Neural progenitor cell (in vitro differentiated cells): ENCODE data around the gene AFF2. TPM values are rescaled to one million over a fixed set of nuclear protein-coding genes. Genes with fewer than 3 reads are reported as not detected.

ENCODE experiments used
- DNase-seq: peaks from one replicate; pipeline ENCODE4 v3.0.0-alpha.2; 2016; ENCODE audit warnings: low spot score
- H2AFZ ChIP-seq: fragments of 200-600 bp; sonication (generic); replicated peaks from 2 replicates; pipeline ENCODE4 v1.6.1; 2016; ENCODE audit warnings: antibody characterized with exemption
- H3F3A ChIP-seq: fragments of 200-600 bp; sonication (generic); 2 replicates; pipeline ENCODE4 v1.6.1; 2016; ENCODE audit warnings: antibody characterized with exemption, low read depth
- H3K27ac ChIP-seq: fragments of 200-600 bp; sonication (generic); 2 replicates; pipeline ENCODE4 v1.5.1; 2016; ENCODE audit warnings: mild to moderate bottlenecking
- H3K27me3 ChIP-seq: fragments of 200-600 bp; sonication (generic); 2 replicates; pipeline ENCODE4 v1.6.1; 2016; ENCODE audit warnings: mild to moderate bottlenecking, moderate library complexity
- H3K36me3 ChIP-seq: fragments of 200-600 bp; sonication (generic); 2 replicates; pipeline ENCODE4 v1.5.1; 2016
- H3K4me1 ChIP-seq: fragments of 200-600 bp; sonication (generic); 2 replicates; pipeline ENCODE4 v1.6.1; 2016; ENCODE audit warnings: mixed run types
- H3K4me2 ChIP-seq: fragments of 200-600 bp; sonication (generic); 2 replicates; pipeline ENCODE4 v1.6.1; 2016
- H3K4me3 ChIP-seq: fragments of 200-600 bp; sonication (generic); 2 replicates; pipeline ENCODE4 v1.5.1; 2016
- H3K79me2 ChIP-seq: fragments of 200-600 bp; sonication (generic); 2 replicates; pipeline ENCODE4 v1.6.1; 2016; ENCODE audit warnings: low read depth
- H3K9ac ChIP-seq: fragments of 200-600 bp; sonication (generic); 2 replicates; pipeline ENCODE4 v1.6.1; 2016
- H3K9me3 ChIP-seq: fragments of 200-600 bp; sonication (generic); 2 replicates; pipeline ENCODE4 v1.5.1; 2016; ENCODE audit warnings: low read depth
- H4K20me1 ChIP-seq: fragments of 200-600 bp; sonication (generic); 2 replicates; pipeline ENCODE4 v1.6.1; 2016; ENCODE audit warnings: low read depth
- H3K27ac Mint-ChIP-seq: 3 replicates; pipeline ENCODE4 v1.8.0; 2021; ENCODE audit warnings: mixed read lengths
- H3K27me3 Mint-ChIP-seq: 2 replicates; pipeline ENCODE4 v1.8.0; 2022; ENCODE audit warnings: low read depth, mild to moderate bottlenecking, inconsistent platforms, moderate library complexity, mixed read lengths; ENCODE audit not compliant: insufficient read depth
- H3K36me3 Mint-ChIP-seq: 3 replicates; pipeline ENCODE4 v1.8.0; 2021; ENCODE audit warnings: mixed read lengths
- H3K4me1 Mint-ChIP-seq: 3 replicates; pipeline ENCODE4 v1.8.0; 2021; ENCODE audit warnings: mixed read lengths
- H3K4me3 Mint-ChIP-seq: 3 replicates; pipeline ENCODE4 v1.8.0; 2021; ENCODE audit warnings: mild to moderate bottlenecking, moderate library complexity, mixed read lengths
- H3K9me3 Mint-ChIP-seq: 3 replicates; pipeline ENCODE4 v1.8.0; 2020; ENCODE audit warnings: mixed read lengths
- CTCF ChIP-seq: fragments of 200-600 bp; sonication (generic); IDR thresholded peaks from 2 replicates; pipeline ENCODE4 v1.5.1; 2017; ENCODE audit warnings: antibody characterized with exemption, mild to moderate bottlenecking
- EZH2 ChIP-seq: fragments of 200-600 bp; sonication (generic); IDR thresholded peaks from 2 replicates; pipeline ENCODE4 v1.6.1; 2017; ENCODE audit warnings: antibody characterized with exemption, mild to moderate bottlenecking, moderate library complexity
- EZH2phosphoT487 ChIP-seq: fragments of 200-600 bp; sonication (generic); IDR thresholded peaks from 2 replicates; pipeline ENCODE4 v1.6.1; 2017; ENCODE audit warnings: antibody characterized with exemption
- total RNA-seq: library from RNA; depleted of rRNA; stranded (reverse); fragments of >200 nt; gene quantifications from 2 replicates; pipeline ENCODE4 v1.2.3, GENCODE V29; 2015; ENCODE audit warnings: low replicate concordance

Gene AFF2
- total RNA-seq, 1 donor from 2014 or later: 13.5 TPM

GRCh38 chrX:148512453-148512852, 12.0 kb downstream of the AFF2 start:
- no peaks in the 10 kb centered on the region for H3K27me3 Mint-ChIP-seq
- H4K20me1 ChIP-seq: no peaks in the 10 kb centered on the region
- no peaks in the 10 kb centered on the region for H3K36me3 Mint-ChIP-seq
- no peak overlapping the region for H2AFZ ChIP-seq
- H3K4me2 ChIP-seq: no peak overlapping the region
- no peak overlapping the region for H3K4me3 Mint-ChIP-seq
- no peak overlapping the region for H3K27ac ChIP-seq
- no peaks in the 10 kb centered on the region for H3K4me1 Mint-ChIP-seq
- no peaks in the 10 kb centered on the region for H3K36me3 ChIP-seq
- H3K9ac ChIP-seq: no peak overlapping the region
- TF ChIP-seq EZH2phosphoT487 (no peak), CTCF (no peak), EZH2 (no peak)
- no peaks in the 10 kb centered on the region for H3K79me2 ChIP-seq
- no peaks in the 10 kb centered on the region for H3F3A ChIP-seq
- H3K27ac Mint-ChIP-seq: no peak overlapping the region
- H3K4me3 ChIP-seq: no peak overlapping the region
- DNase-seq: no peak
- H3K4me1 ChIP-seq: peaks cover 7% of the 10 kb centered on the region
- H3K9me3 ChIP-seq: no peaks in the 10 kb centered on the region
- no peaks in the 10 kb centered on the region for H3K9me3 Mint-ChIP-seq
- H3K27me3 ChIP-seq: no peaks in the 10 kb centered on the region

- no peak overlapping the region for H3K4me3 Mint-ChIP-seq
- Histone ChIP-seq H3F3A (no peaks in the 10 kb centered on the region), H2AFZ (no peak overlapping the region), H3K4me2 (no peak overlapping the region), H4K20me1 (no peaks in the 10 kb centered on the region), H3K27me3 (no peaks in the 10 kb centered on the region), H3K79me2 (no peaks in the 10 kb centered on the region), H3K36me3 (no peaks in the 10 kb centered on the region), H3K9ac (no peak overlapping the region), H3K4me3 (no peak overlapping the region), H3K27ac (no peak overlapping the region), H3K9me3 (no peaks in the 10 kb centered on the region), H3K4me1 (peaks cover 8% of the 10 kb centered on the region)
- no peak for DNase-seq
- peaks cover 6% of the 10 kb centered on the region for H3K4me1 Mint-ChIP-seq
- no peaks in the 10 kb centered on the region for H3K9me3 Mint-ChIP-seq
- no peak overlapping the region for H3K27ac Mint-ChIP-seq
- H3K36me3 Mint-ChIP-seq: no peaks in the 10 kb centered on the region
- TF ChIP-seq EZH2phosphoT487 (no peak), EZH2 (no peak), CTCF (no peak)
- H3K27me3 Mint-ChIP-seq: no peaks in the 10 kb centered on the region
These were observed 13.2 kb downstream of the AFF2 start for GRCh38 chrX:148513661-148514060.

- Mint-ChIP-seq H3K36me3 (no peaks in the 10 kb centered on the region), H3K27me3 (no peaks in the 10 kb centered on the region), H3K27ac (no peak overlapping the region), H3K9me3 (no peaks in the 10 kb centered on the region), H3K4me3 (no peak overlapping the region), H3K4me1 (peaks cover 11% of the 10 kb centered on the region)
- Histone ChIP-seq H3K4me2 (no peak overlapping the region), H3K36me3 (no peaks in the 10 kb centered on the region), H2AFZ (no peak overlapping the region), H3K9me3 (no peaks in the 10 kb centered on the region), H3F3A (no peaks in the 10 kb centered on the region), H3K4me3 (no peak overlapping the region), H3K4me1 (peaks cover 9% of the 10 kb centered on the region), H3K9ac (no peak overlapping the region), H3K27me3 (no peaks in the 10 kb centered on the region), H4K20me1 (no peaks in the 10 kb centered on the region), H3K27ac (no peak overlapping the region), H3K79me2 (no peaks in the 10 kb centered on the region)
- no peak for DNase-seq
- no peak for TF ChIP-seq EZH2phosphoT487
- TF ChIP-seq EZH2: no peak
- no peak for TF ChIP-seq CTCF
These were observed 16.8 kb downstream of the AFF2 start for GRCh38 chrX:148517176-148517575.
